Measurements from ENCODE around the gene UBE2I.

The UBE2I gene

GRCh38 chr16:1371054-1371978 is 61.9 kb downstream of the UBE2I start:
- no peak for DNase-seq
- no peak overlapping the region for H3K4me3 ChIP-seq (ENCODE audit: low read depth, low read length)
- no peaks in the 10 kb centered on the region for H3K9me3 ChIP-seq
- TF ChIP-seq CTCF (IDR thresholded peaks at IDR 0.05; ENCODE audit: low read depth, low read length): no peak
- H3K27me3 ChIP-seq: no peaks in the 10 kb centered on the region
- H3K4me1 ChIP-seq: no peaks in the 10 kb centered on the region
- H3K36me3 ChIP-seq: peaks cover 26% of the 10 kb centered on the region

GRCh38 chr16:1372292-1372950 is 63.0 kb downstream of the UBE2I start:
- no peak overlapping the region for H3K4me3 ChIP-seq (ENCODE audit: low read depth, low read length)
- no peak for TF ChIP-seq CTCF (IDR thresholded peaks at IDR 0.05; ENCODE audit: low read depth, low read length)
- no peak for DNase-seq
- H3K27me3 ChIP-seq: no peaks in the 10 kb centered on the region
- H3K36me3 ChIP-seq: peaks cover 23% of the 10 kb centered on the region
- H3K9me3 ChIP-seq: no peaks in the 10 kb centered on the region
- no peaks in the 10 kb centered on the region for H3K4me1 ChIP-seq

GRCh38 chr16:1374418-1375297 is 65.2 kb downstream of the UBE2I start:
- H3K36me3 ChIP-seq: peaks cover 16% of the 10 kb centered on the region
- no peak overlapping the region for H3K4me3 ChIP-seq (ENCODE audit: low read depth, low read length)
- TF ChIP-seq CTCF (IDR thresholded peaks at IDR 0.05; ENCODE audit: low read depth, low read length): no peak
- no peaks in the 10 kb centered on the region for H3K9me3 ChIP-seq
- H3K4me1 ChIP-seq: peaks cover 5% of the 10 kb centered on the region; the same call in 1 of the 2 replicates
- DNase-seq: no peak
- H3K27me3 ChIP-seq: no peaks in the 10 kb centered on the region

- TF ChIP-seq CTCF (IDR thresholded peaks at IDR 0.05; ENCODE audit: low read depth, low read length): no peak
- DNase-seq: no peak
- Histone ChIP-seq H3K27me3 (no peaks in the 10 kb centered on the region), H3K4me3 (ENCODE audit: low read depth, low read length) (no peak overlapping the region), H3K9me3 (no peaks in the 10 kb centered on the region), H3K36me3 (peaks cover 10% of the 10 kb centered on the region), H3K4me1 (peaks cover 5% of the 10 kb centered on the region; the same call in 1 of the 2 replicates)
Observed at GRCh38 chr16:1375298-1375640, 65.8 kb downstream of the UBE2I start.

- Histone ChIP-seq H3K36me3 (peaks cover 6% of the 10 kb centered on the region; the same call in 1 of the 2 replicates), H3K4me1 (peaks cover 5% of the 10 kb centered on the region; the same call in 1 of the 2 replicates), H3K9me3 (no peaks in the 10 kb centered on the region), H3K4me3 (ENCODE audit: low read depth, low read length) (no peak overlapping the region), H3K27me3 (no peaks in the 10 kb centered on the region)
- no peak for DNase-seq
- TF ChIP-seq CTCF (IDR thresholded peaks at IDR 0.05; ENCODE audit: low read depth, low read length): no peak
Observed at GRCh38 chr16:1375741-1376410, 66.4 kb downstream of the UBE2I start.

All from BE2C (cell line).